Measurements from ENCODE around the gene DVL1.
"Not testable (repeated sequence)": the region's sequence is repeated elsewhere in the genome, so short reads cannot be mapped to it uniquely, and the experiment has no call there.

The DVL1 gene

DNA sequence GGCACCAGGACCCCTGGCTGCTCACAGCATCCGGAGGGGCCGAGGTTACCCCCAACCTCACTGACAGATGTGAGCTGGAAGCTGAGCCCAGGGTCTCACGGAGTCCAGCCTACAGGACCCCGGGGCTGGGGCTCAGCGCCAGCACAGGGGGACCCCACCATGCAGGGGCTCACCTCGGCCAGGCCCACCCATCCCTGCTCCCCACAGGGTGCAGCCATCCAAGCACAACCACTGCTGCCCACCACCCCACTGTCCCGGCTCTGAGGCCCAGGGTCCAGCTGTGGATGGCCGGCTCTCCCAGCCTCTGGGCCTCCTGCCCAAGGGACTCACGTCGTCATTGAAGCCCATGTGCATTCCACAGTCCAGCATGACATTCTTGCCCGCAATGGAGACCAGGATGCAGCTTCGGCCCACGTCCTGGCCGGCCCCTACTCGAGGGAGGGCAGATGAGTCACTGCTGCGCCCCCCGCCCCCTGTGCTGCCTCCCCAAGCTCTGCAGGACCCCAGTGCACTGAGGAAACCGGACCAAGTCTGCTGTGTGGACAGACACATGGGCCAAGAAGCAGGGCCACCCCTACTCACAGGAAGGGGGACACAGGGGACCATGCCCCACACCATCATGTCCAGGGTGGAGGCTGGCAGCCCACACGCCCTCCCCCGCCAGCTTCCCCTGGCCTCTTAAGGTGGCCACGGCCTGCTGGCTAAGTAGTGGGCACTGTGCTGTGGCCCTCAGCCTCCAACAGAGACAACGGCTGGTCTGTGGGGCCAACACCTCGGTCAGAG, 28.4 kb downstream of the DVL1 start:
- Histone ChIP-seq H3K27ac (no peak overlapping the region), H3K27me3 (ENCODE audit: insufficient read depth, low read depth, severe bottlenecking) (no peaks in the 10 kb centered on the region), H3K9me3 (ENCODE audit: severe bottlenecking) (no peaks in the 10 kb centered on the region), H3K36me3 (peaks cover 68% of the 10 kb centered on the region), H3K4me3 (ENCODE audit: low read depth, low read length) (no peak overlapping the region)
- DNase-seq, result no peak
- TF ChIP-seq CTCF (IDR thresholded peaks at IDR 0.05; ENCODE audit: low read depth, low read length), result no peak

DNA sequence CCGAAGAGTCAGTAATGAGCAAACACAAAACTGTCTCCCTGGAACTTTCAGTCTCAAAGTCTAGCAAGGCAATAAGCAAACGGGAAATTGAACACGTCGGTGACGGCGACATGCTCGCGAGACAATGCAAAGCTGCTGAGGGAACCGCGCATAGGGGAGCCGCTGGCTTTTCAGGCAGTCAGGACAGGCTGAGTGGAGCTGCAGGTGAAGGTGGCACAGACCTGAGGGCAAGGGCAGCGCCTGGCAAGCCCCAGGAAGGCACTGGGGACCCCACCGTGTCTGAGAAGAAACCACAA, 29.6 kb downstream of the DVL1 start:
- Histone ChIP-seq H3K9me3 (ENCODE audit: severe bottlenecking) (no peaks in the 10 kb centered on the region), H3K27me3 (ENCODE audit: insufficient read depth, low read depth, severe bottlenecking) (no peaks in the 10 kb centered on the region), H3K4me3 (ENCODE audit: low read depth, low read length) (no peak overlapping the region), H3K27ac (no peak overlapping the region), H3K36me3 (peaks cover 77% of the 10 kb centered on the region)
- TF ChIP-seq CTCF (IDR thresholded peaks at IDR 0.05; ENCODE audit: low read depth, low read length), result no peak
- DNase-seq, result no peak

DNA sequence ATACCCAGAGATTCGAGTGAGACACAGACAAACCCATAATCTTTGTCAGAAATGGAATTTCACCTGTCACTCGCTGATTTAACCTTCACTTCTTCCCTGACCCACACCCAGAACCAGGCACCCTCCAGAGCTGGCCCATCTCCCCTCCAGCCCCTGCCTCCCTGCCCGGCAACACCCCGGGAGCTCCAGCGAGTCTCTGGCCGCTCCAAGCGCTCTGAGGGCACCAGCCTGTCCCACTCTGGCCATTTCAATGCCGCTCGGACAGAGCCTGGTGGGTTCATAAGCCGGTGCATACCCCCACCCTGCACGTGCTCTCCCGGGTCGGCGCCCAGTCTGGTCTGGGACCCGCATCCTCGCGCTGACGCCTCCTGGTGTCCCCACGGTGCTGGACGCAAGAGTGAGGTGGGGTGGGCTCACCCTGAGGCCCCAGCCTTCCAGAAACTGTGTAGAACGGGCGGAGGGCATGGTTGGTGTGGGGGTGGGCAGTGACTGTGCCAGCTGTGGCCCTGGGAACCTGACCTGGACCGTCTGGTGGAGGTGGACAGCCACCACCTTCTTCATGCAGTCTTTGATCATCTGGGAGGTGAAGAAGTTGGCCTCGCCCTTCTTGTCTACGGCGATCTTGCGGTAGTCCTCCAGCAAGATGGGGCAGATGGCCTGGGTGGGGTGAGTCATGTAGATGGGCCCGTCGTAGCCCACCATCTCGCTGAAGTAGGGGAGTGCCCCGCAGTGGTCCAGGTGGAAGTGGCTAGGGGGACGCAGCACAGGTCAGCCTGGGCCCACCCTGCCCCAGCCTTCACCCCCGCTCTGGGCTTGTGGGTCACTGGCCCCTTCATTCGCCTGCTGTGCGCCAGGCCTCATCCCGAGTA, 30.2 kb downstream of the DVL1 start:
- DNase-seq, result no peak
- 0 out of 2 replicates have a peak overlapping the region, but pooled peaks have one; percentile 24 for H3K27ac ChIP-seq
- peaks cover 80% of the 10 kb centered on the region for H3K36me3 ChIP-seq
- H3K4me3 ChIP-seq (ENCODE audit: low read depth, low read length), result no peak overlapping the region
- H3K27me3 ChIP-seq (ENCODE audit: insufficient read depth, low read depth, severe bottlenecking), result no peaks in the 10 kb centered on the region
- no peak for TF ChIP-seq CTCF (IDR thresholded peaks at IDR 0.05; ENCODE audit: low read depth, low read length)
- H3K9me3 ChIP-seq (ENCODE audit: severe bottlenecking), result no peaks in the 10 kb centered on the region

GRCh38 chr1:1318131-1318652, 31.0 kb downstream of the DVL1 start:
- Histone ChIP-seq H3K36me3 (peaks cover 88% of the 10 kb centered on the region), H3K27ac (no peak overlapping the region), H3K27me3 (ENCODE audit: insufficient read depth, low read depth, severe bottlenecking) (no peaks in the 10 kb centered on the region), H3K4me3 (ENCODE audit: low read depth, low read length) (no peak overlapping the region), H3K9me3 (ENCODE audit: severe bottlenecking) (no peaks in the 10 kb centered on the region)
- no peak for TF ChIP-seq CTCF (IDR thresholded peaks at IDR 0.05; ENCODE audit: low read depth, low read length)
- DNase-seq, result no peak

GRCh38 chr1:1317420-1317819, 31.8 kb downstream of the DVL1 start:
- no peaks in the 10 kb centered on the region for H3K27me3 ChIP-seq (ENCODE audit: insufficient read depth, low read depth, severe bottlenecking)
- H3K4me3 ChIP-seq (ENCODE audit: low read depth, low read length), result no peak overlapping the region
- peaks cover 90% of the 10 kb centered on the region for H3K36me3 ChIP-seq
- no peak for DNase-seq
- no peaks in the 10 kb centered on the region for H3K9me3 ChIP-seq (ENCODE audit: severe bottlenecking)
- no peak for TF ChIP-seq CTCF (IDR thresholded peaks at IDR 0.05; ENCODE audit: low read depth, low read length)
- no peak overlapping the region for H3K27ac ChIP-seq

GRCh38 chr1:1316199-1316598, 33.0 kb downstream of the DVL1 start:
- Histone ChIP-seq H3K27ac (peak overlapping the region; percentile 65), H3K36me3 (peaks cover 93% of the 10 kb centered on the region)
- H3K9me3 ChIP-seq (ENCODE audit: severe bottlenecking); DNase-seq; H3K27me3 ChIP-seq (ENCODE audit: insufficient read depth, low read depth, severe bottlenecking); H3K4me3 ChIP-seq (ENCODE audit: low read depth, low read length): not testable (repeated sequence)
